ENCODE data around the gene WNT7A.

Gene WNT7A

GRCh38 chr3:13834258-13835035 is 45.4 kb downstream of the WNT7A start:
- peak overlapping the region; percentile 60 for H3K27ac Mint-ChIP-seq

GRCh38 chr3:13833506-13834257 is 46.2 kb downstream of the WNT7A start:
- Mint-ChIP-seq H3K27me3 (ENCODE audit: low read depth, poor library complexity) (peaks cover 64% of the 10 kb centered on the region), H3K27ac (no peak overlapping the region), H3K36me3 (ENCODE audit: low read depth) (no peaks in the 10 kb centered on the region), H3K4me1 (no peaks in the 10 kb centered on the region), H3K4me3 (no peak overlapping the region), H3K9me3 (no peaks in the 10 kb centered on the region)
- no peak for TF ChIP-seq CTCF (IDR thresholded peaks at IDR 0.05)
- DNase-seq: no peak

More at GRCh38 chr3:13834258-13835035, 45.4 kb downstream of the WNT7A start:
- no peaks in the 10 kb centered on the region for H3K9me3 Mint-ChIP-seq
- H3K27me3 Mint-ChIP-seq (ENCODE audit: low read depth, poor library complexity): peaks cover 63% of the 10 kb centered on the region
- H3K4me3 Mint-ChIP-seq: no peak overlapping the region
- DNase-seq: no peak
- no peaks in the 10 kb centered on the region for H3K4me1 Mint-ChIP-seq
- H3K36me3 Mint-ChIP-seq (ENCODE audit: low read depth): no peaks in the 10 kb centered on the region
- TF ChIP-seq CTCF (IDR thresholded peaks at IDR 0.05): no peak

- no peak for DNase-seq
- peaks cover 63% of the 10 kb centered on the region for H3K27me3 Mint-ChIP-seq (ENCODE audit: low read depth, poor library complexity)
- H3K36me3 Mint-ChIP-seq (ENCODE audit: low read depth): no peaks in the 10 kb centered on the region
- H3K27ac Mint-ChIP-seq: no peak overlapping the region
- no peaks in the 10 kb centered on the region for H3K9me3 Mint-ChIP-seq
- H3K4me3 Mint-ChIP-seq: no peak overlapping the region
- no peaks in the 10 kb centered on the region for H3K4me1 Mint-ChIP-seq
- no peak for TF ChIP-seq CTCF (IDR thresholded peaks at IDR 0.05)
Observed at GRCh38 chr3:13832130-13832529, 47.7 kb downstream of the WNT7A start.

- peaks cover 63% of the 10 kb centered on the region for H3K27me3 Mint-ChIP-seq (ENCODE audit: low read depth, poor library complexity)
- no peaks in the 10 kb centered on the region for H3K36me3 Mint-ChIP-seq (ENCODE audit: low read depth)
- H3K4me1 Mint-ChIP-seq: peaks cover 3% of the 10 kb centered on the region
- no peak for TF ChIP-seq CTCF (IDR thresholded peaks at IDR 0.05)
- H3K27ac Mint-ChIP-seq: no peak overlapping the region
- no peaks in the 10 kb centered on the region for H3K9me3 Mint-ChIP-seq
- no peak overlapping the region for H3K4me3 Mint-ChIP-seq
- DNase-seq: no peak
Observed at GRCh38 chr3:13831386-13831996, 48.4 kb downstream of the WNT7A start.

- no peaks in the 10 kb centered on the region for H3K9me3 Mint-ChIP-seq
- H3K4me1 Mint-ChIP-seq: peaks cover 10% of the 10 kb centered on the region
- peaks cover 47% of the 10 kb centered on the region for H3K27me3 Mint-ChIP-seq (ENCODE audit: low read depth, poor library complexity)
- TF ChIP-seq CTCF (IDR thresholded peaks at IDR 0.05): no peak
- no peaks in the 10 kb centered on the region for H3K36me3 Mint-ChIP-seq (ENCODE audit: low read depth)
- H3K4me3 Mint-ChIP-seq: no peak overlapping the region
- H3K27ac Mint-ChIP-seq: no peak overlapping the region
- no peak for DNase-seq
Observed at GRCh38 chr3:13829311-13829710, 50.6 kb downstream of the WNT7A start.
